ENCODE results near the gene TLR8.

The TLR8 gene

GRCh38 chrX:12896935-12897334, 9.5 kb upstream of the TLR8 start:
- H3K4me1 ChIP-seq (ENCODE audit: control insufficient read depth, insufficient read depth, low read length), result no peaks in the 10 kb centered on the region
- H3K4me3 ChIP-seq (ENCODE audit: low read length in 2 of 2), result no peak overlapping the region
- peaks cover 0 to 6% of the 10 kb centered on the region in 2 donors for H3K27me3 ChIP-seq (ENCODE audit: control insufficient read depth in 1 of 2, insufficient read depth in 2 of 2, low read length in 2 of 2)
- H3K27ac ChIP-seq (ENCODE audit: low read length), result no peak overlapping the region
- no peaks in the 10 kb centered on the region for H3K9me3 ChIP-seq (ENCODE audit: control insufficient read depth in 2 of 2, low read length in 2 of 2)
- H3K9ac ChIP-seq (ENCODE audit: low read length in 2 of 2), result no peak overlapping the region
- no peaks in the 10 kb centered on the region for H3K36me3 ChIP-seq (ENCODE audit: control insufficient read depth in 2 of 2, insufficient read depth in 2 of 2, low read length in 2 of 2)

GRCh38 chrX:12898073-12898472, 8.3 kb upstream of the TLR8 start:
- Histone ChIP-seq H3K4me1 (ENCODE audit: control insufficient read depth, insufficient read depth, low read length) (no peaks in the 10 kb centered on the region), H3K4me3 (ENCODE audit: low read length in 2 of 2) (no peak overlapping the region), H3K27ac (ENCODE audit: low read length) (no peak overlapping the region), H3K9ac (ENCODE audit: low read length in 2 of 2) (no peak overlapping the region), H3K9me3 (ENCODE audit: control insufficient read depth in 2 of 2, low read length in 2 of 2) (no peaks in the 10 kb centered on the region), H3K36me3 (ENCODE audit: control insufficient read depth in 2 of 2, insufficient read depth in 2 of 2, low read length in 2 of 2) (no peaks in the 10 kb centered on the region), H3K27me3 (ENCODE audit: control insufficient read depth in 1 of 2, insufficient read depth in 2 of 2, low read length in 2 of 2) (peaks cover 0 to 6% of the 10 kb centered on the region in 2 donors)

GRCh38 chrX:12899506-12899905, 6.9 kb upstream of the TLR8 start:
- H3K9me3 ChIP-seq (ENCODE audit: control insufficient read depth in 2 of 2, low read length in 2 of 2), result no peaks in the 10 kb centered on the region
- no peak overlapping the region for H3K4me3 ChIP-seq (ENCODE audit: low read length in 2 of 2)
- H3K36me3 ChIP-seq (ENCODE audit: control insufficient read depth in 2 of 2, insufficient read depth in 2 of 2, low read length in 2 of 2), result no peaks in the 10 kb centered on the region
- no peaks in the 10 kb centered on the region for H3K4me1 ChIP-seq (ENCODE audit: control insufficient read depth, insufficient read depth, low read length)
- H3K9ac ChIP-seq (ENCODE audit: low read length in 2 of 2), result no peak overlapping the region
- H3K27me3 ChIP-seq (ENCODE audit: control insufficient read depth in 1 of 2, insufficient read depth in 2 of 2, low read length in 2 of 2), result peaks cover 0 to 7% of the 10 kb centered on the region in 2 donors
- H3K27ac ChIP-seq (ENCODE audit: low read length), result no peak overlapping the region

- H3K9me3 ChIP-seq (ENCODE audit: control insufficient read depth in 2 of 2, low read length in 2 of 2), result no peaks in the 10 kb centered on the region
- no peak overlapping the region for H3K27ac ChIP-seq (ENCODE audit: low read length)
- H3K36me3 ChIP-seq (ENCODE audit: control insufficient read depth in 2 of 2, insufficient read depth in 2 of 2, low read length in 2 of 2), result no peaks in the 10 kb centered on the region
- H3K9ac ChIP-seq (ENCODE audit: low read length in 2 of 2), result no peak overlapping the region
- no peaks in the 10 kb centered on the region for H3K4me1 ChIP-seq (ENCODE audit: control insufficient read depth, insufficient read depth, low read length)
- H3K4me3 ChIP-seq (ENCODE audit: low read length in 2 of 2), result no peak overlapping the region
- H3K27me3 ChIP-seq (ENCODE audit: control insufficient read depth in 1 of 2, insufficient read depth in 2 of 2, low read length in 2 of 2), result peaks cover 0 to 7% of the 10 kb centered on the region in 2 donors
Measured at GRCh38 chrX:12901486-12901885, 4.9 kb upstream of the TLR8 start.

DNA sequence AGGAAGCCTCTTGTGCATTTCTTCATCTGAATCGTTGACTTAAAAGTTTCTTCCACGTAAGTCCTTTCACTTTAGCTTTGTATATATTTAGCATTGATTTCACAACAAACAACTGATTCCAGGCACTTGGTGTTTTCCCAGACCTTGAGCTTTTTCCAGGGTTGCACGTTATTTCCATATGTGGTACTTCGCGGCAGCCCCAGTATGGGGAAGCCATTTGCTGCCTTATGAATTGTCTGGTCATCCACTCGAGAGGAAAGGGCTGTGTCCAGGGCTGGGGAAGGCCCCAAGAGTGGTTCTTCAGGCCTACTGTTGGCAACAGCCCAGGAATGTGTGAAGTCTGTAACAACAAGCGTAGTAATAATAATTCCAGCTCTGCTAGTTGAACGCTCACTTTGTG, 2.8 kb upstream of the TLR8 start:
- Histone ChIP-seq H3K4me3 (ENCODE audit: low read length in 2 of 2) (no peak overlapping the region), H3K4me1 (ENCODE audit: control insufficient read depth, insufficient read depth, low read length) (no peaks in the 10 kb centered on the region), H3K27me3 (ENCODE audit: control insufficient read depth in 1 of 2, insufficient read depth in 2 of 2, low read length in 2 of 2) (peaks cover 0 to 7% of the 10 kb centered on the region in 2 donors), H3K36me3 (ENCODE audit: control insufficient read depth in 2 of 2, insufficient read depth in 2 of 2, low read length in 2 of 2) (no peaks in the 10 kb centered on the region), H3K27ac (ENCODE audit: low read length) (no peak overlapping the region), H3K9ac (ENCODE audit: low read length in 2 of 2) (no peak overlapping the region), H3K9me3 (ENCODE audit: control insufficient read depth in 2 of 2, low read length in 2 of 2) (no peaks in the 10 kb centered on the region)

DNA sequence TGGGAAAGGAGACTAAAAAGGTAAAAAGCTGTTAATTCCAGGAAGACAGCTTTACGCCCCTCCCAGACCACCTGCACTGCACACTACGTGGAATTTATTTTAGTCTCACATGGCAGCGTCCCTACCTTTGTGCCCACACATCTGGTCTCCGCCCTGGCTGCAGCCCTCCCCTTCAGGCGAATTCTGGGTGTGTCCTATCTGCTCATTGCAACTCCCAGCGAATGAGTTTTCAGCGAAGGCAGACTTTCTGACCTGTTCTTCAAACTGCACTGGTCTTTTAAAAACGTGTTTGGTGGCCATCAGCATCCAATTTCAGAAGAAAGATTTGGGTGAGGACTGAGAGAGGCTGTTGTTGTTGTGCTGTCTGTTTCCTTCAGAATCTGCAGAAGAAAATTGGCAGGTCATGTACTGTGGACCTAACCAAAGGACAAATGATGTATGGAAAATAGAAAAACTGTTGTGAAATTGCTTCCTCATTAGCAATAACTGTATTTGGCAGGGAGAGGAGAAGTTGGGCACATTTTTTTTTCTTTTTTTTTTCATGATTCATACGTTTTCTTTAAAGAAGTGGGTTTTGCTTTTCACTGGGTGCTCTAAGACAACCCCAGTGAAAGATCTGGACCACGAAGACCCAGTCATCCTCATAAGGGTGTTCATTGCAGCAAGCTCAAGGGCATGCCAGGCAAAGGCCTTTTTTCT, 4.2 kb downstream of the TLR8 start:
- no peak overlapping the region for H3K27ac ChIP-seq (ENCODE audit: low read length)
- H3K9ac ChIP-seq (ENCODE audit: low read length in 2 of 2), result no peak overlapping the region
- H3K36me3 ChIP-seq (ENCODE audit: control insufficient read depth in 2 of 2, insufficient read depth in 2 of 2, low read length in 2 of 2), result no peaks in the 10 kb centered on the region
- H3K4me3 ChIP-seq (ENCODE audit: low read length in 2 of 2), result no peak overlapping the region
- H3K4me1 ChIP-seq (ENCODE audit: control insufficient read depth, insufficient read depth, low read length), result no peaks in the 10 kb centered on the region
- H3K27me3 ChIP-seq (ENCODE audit: control insufficient read depth in 1 of 2, insufficient read depth in 2 of 2, low read length in 2 of 2), result peaks cover 0 to 2% of the 10 kb centered on the region in 2 donors
- no peaks in the 10 kb centered on the region for H3K9me3 ChIP-seq (ENCODE audit: control insufficient read depth in 2 of 2, low read length in 2 of 2)

- H3K4me1 ChIP-seq (ENCODE audit: control insufficient read depth, insufficient read depth, low read length), result no peaks in the 10 kb centered on the region
- H3K4me3 ChIP-seq (ENCODE audit: low read length in 2 of 2), result no peak overlapping the region
- H3K36me3 ChIP-seq (ENCODE audit: control insufficient read depth in 2 of 2, insufficient read depth in 2 of 2, low read length in 2 of 2), result no peaks in the 10 kb centered on the region
- no peaks in the 10 kb centered on the region for H3K9me3 ChIP-seq (ENCODE audit: control insufficient read depth in 2 of 2, low read length in 2 of 2)
- no peak overlapping the region for H3K9ac ChIP-seq (ENCODE audit: low read length in 2 of 2)
- peaks cover 0 to 2% of the 10 kb centered on the region in 2 donors for H3K27me3 ChIP-seq (ENCODE audit: control insufficient read depth in 1 of 2, insufficient read depth in 2 of 2, low read length in 2 of 2)
- no peak overlapping the region for H3K27ac ChIP-seq (ENCODE audit: low read length)
Measured at GRCh38 chrX:12911122-12911470, 4.7 kb downstream of the TLR8 start.

- no peaks in the 10 kb centered on the region for H3K36me3 ChIP-seq (ENCODE audit: control insufficient read depth in 2 of 2, insufficient read depth in 2 of 2, low read length in 2 of 2)
- no peak overlapping the region for H3K9ac ChIP-seq (ENCODE audit: low read length in 2 of 2)
- H3K4me3 ChIP-seq (ENCODE audit: low read length in 2 of 2), result no peak overlapping the region
- no peaks in the 10 kb centered on the region for H3K4me1 ChIP-seq (ENCODE audit: control insufficient read depth, insufficient read depth, low read length)
- H3K9me3 ChIP-seq (ENCODE audit: control insufficient read depth in 2 of 2, low read length in 2 of 2), result no peaks in the 10 kb centered on the region
- H3K27ac ChIP-seq (ENCODE audit: low read length), result no peak overlapping the region
- H3K27me3 ChIP-seq (ENCODE audit: control insufficient read depth in 1 of 2, insufficient read depth in 2 of 2, low read length in 2 of 2), result peaks cover 0 to 9% of the 10 kb centered on the region in 2 donors
Measured at GRCh38 chrX:12912791-12913482, 6.5 kb downstream of the TLR8 start.

DNA sequence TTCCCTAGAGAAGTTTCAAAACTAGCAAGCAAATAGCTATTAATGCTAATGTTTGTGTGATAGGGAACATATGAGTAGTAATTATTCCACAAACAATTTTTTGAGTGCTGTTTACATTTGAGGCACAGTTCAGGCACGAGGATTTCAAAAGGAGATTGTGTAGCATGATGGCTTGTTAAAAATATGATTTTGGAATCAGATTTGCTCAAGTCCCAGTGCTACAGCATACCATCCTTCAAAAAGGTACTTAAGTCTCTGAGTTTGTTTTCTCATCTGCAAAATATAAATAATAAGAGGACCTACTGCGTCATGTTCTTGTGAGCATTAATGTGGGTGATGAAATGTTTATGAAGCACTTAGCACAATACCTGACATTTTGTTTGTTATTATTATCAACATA, 11.3 kb downstream of the TLR8 start:
- H3K9ac ChIP-seq (ENCODE audit: low read length in 2 of 2), result no peak overlapping the region
- peaks cover 0 to 9% of the 10 kb centered on the region in 2 donors for H3K27me3 ChIP-seq (ENCODE audit: control insufficient read depth in 1 of 2, insufficient read depth in 2 of 2, low read length in 2 of 2)
- H3K9me3 ChIP-seq (ENCODE audit: control insufficient read depth in 2 of 2, low read length in 2 of 2), result no peaks in the 10 kb centered on the region
- no peak overlapping the region for H3K27ac ChIP-seq (ENCODE audit: low read length)
- no peak overlapping the region for H3K4me3 ChIP-seq (ENCODE audit: low read length in 2 of 2)
- H3K36me3 ChIP-seq (ENCODE audit: control insufficient read depth in 2 of 2, insufficient read depth in 2 of 2, low read length in 2 of 2), result no peaks in the 10 kb centered on the region
- H3K4me1 ChIP-seq (ENCODE audit: control insufficient read depth, insufficient read depth, low read length), result no peaks in the 10 kb centered on the region

DNA sequence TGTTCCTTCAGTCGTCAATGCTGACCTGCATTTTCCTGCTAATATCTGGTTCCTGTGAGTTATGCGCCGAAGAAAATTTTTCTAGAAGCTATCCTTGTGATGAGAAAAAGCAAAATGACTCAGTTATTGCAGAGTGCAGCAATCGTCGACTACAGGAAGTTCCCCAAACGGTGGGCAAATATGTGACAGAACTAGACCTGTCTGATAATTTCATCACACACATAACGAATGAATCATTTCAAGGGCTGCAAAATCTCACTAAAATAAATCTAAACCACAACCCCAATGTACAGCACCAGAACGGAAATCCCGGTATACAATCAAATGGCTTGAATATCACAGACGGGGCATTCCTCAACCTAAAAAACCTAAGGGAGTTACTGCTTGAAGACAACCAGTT, 12.6 kb downstream of the TLR8 start:
- Histone ChIP-seq H3K4me3 (ENCODE audit: low read length in 2 of 2) (no peak overlapping the region), H3K4me1 (ENCODE audit: control insufficient read depth, insufficient read depth, low read length) (no peaks in the 10 kb centered on the region), H3K36me3 (ENCODE audit: control insufficient read depth in 2 of 2, insufficient read depth in 2 of 2, low read length in 2 of 2) (no peaks in the 10 kb centered on the region), H3K27ac (ENCODE audit: low read length) (no peak overlapping the region), H3K27me3 (ENCODE audit: control insufficient read depth in 1 of 2, insufficient read depth in 2 of 2, low read length in 2 of 2) (peaks cover 0 to 10% of the 10 kb centered on the region in 2 donors), H3K9ac (ENCODE audit: low read length in 2 of 2) (no peak overlapping the region), H3K9me3 (ENCODE audit: control insufficient read depth in 2 of 2, low read length in 2 of 2) (no peaks in the 10 kb centered on the region)

GRCh38 chrX:12919620-12920019, 13.2 kb downstream of the TLR8 start:
- no peaks in the 10 kb centered on the region for H3K36me3 ChIP-seq (ENCODE audit: control insufficient read depth in 2 of 2, insufficient read depth in 2 of 2, low read length in 2 of 2)
- H3K27me3 ChIP-seq (ENCODE audit: control insufficient read depth in 1 of 2, insufficient read depth in 2 of 2, low read length in 2 of 2), result peaks cover 0 to 10% of the 10 kb centered on the region in 2 donors
- H3K27ac ChIP-seq (ENCODE audit: low read length), result no peak overlapping the region
- H3K4me3 ChIP-seq (ENCODE audit: low read length in 2 of 2), result no peak overlapping the region
- H3K9ac ChIP-seq (ENCODE audit: low read length in 2 of 2), result no peak overlapping the region
- no peaks in the 10 kb centered on the region for H3K9me3 ChIP-seq (ENCODE audit: control insufficient read depth in 2 of 2, low read length in 2 of 2)
- H3K4me1 ChIP-seq (ENCODE audit: control insufficient read depth, insufficient read depth, low read length), result no peaks in the 10 kb centered on the region
